MG63 (cell line): ENCODE data around the gene USP49. TPM values are rescaled to one million over a fixed set of nuclear protein-coding genes. Genes with fewer than 3 reads are reported as not detected.

ENCODE experiments used
- DNase-seq: peaks from one replicate; pipeline ENCODE4 v3.0.0-alpha.2; 2020
- H3K27me3 ChIP-seq: fragments of 250-450 bp; sonication (Bioruptor Pico); 2 replicates; pipeline ENCODE4 v1.5.1; 2020; ENCODE audit warnings: mild to moderate bottlenecking, moderate library complexity
- H3K36me3 ChIP-seq: fragments of 250-450 bp; sonication (Bioruptor Pico); 2 replicates; pipeline ENCODE4 v1.5.1; 2020; ENCODE audit warnings: mild to moderate bottlenecking, moderate library complexity
- H3K4me3 ChIP-seq: fragments of 250-450 bp; sonication (Bioruptor Pico); 2 replicates; pipeline ENCODE4 v1.5.1; 2020; ENCODE audit warnings: mild to moderate bottlenecking, moderate library complexity
- H3K9me3 ChIP-seq: fragments of 250-450 bp; sonication (Bioruptor Pico); 2 replicates; pipeline ENCODE4 v1.5.1; 2020; ENCODE audit warnings: mild to moderate bottlenecking, moderate library complexity
- total RNA-seq: library from RNA; depleted of rRNA; stranded (reverse); fragments of >200 nt; shearing (Covaris generic); gene quantifications from 2 replicates; pipeline ENCODE4 v1.2.3, GENCODE V29; 2014; ENCODE audit warnings: low replicate concordance

USP49 gene
- total RNA-seq, 1 experiment from 2014 or later: 1.3 TPM

GRCh38 chr6:41935193-41935574 lies 40.0 kb upstream of the USP49 start:
- no peaks in the 10 kb centered on the region for H3K27me3 ChIP-seq
- no peak overlapping the region for H3K4me3 ChIP-seq
- H3K36me3 ChIP-seq: peaks cover 28% of the 10 kb centered on the region
- H3K9me3 ChIP-seq: no peaks in the 10 kb centered on the region
- no peak for DNase-seq

- Histone ChIP-seq H3K9me3 (no peaks in the 10 kb centered on the region), H3K36me3 (peaks cover 34% of the 10 kb centered on the region), H3K27me3 (no peaks in the 10 kb centered on the region), H3K4me3 (no peak overlapping the region)
- DNase-seq: no peak
Measured at GRCh38 chr6:41934278-41935192, 39.4 kb upstream of the USP49 start.

- H3K27me3 ChIP-seq: no peaks in the 10 kb centered on the region
- no peak for DNase-seq
- no peaks in the 10 kb centered on the region for H3K9me3 ChIP-seq
- peaks cover 54% of the 10 kb centered on the region for H3K36me3 ChIP-seq
- H3K4me3 ChIP-seq: no peak overlapping the region
Measured at GRCh38 chr6:41932378-41932777, 37.2 kb upstream of the USP49 start.

DNA sequence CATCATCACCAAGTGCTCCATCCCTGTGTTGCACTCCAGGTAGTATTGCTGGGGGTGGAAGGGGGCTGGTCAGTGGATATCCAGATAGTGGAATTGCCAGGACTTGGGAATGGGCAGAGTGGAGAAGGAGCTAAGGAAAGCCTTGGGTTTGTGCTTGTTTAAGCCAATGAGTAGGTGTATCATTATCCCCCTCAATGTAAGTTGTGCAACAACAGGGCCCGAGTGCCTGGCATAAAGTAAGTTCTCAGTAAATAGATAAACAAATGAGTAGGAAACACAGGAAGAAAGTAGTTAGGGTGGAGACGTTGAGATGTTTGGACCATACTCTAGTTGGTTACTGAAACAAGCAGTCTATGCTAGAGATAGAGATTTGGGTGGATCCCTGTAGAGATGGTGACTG lies 36.6 kb upstream of the USP49 start:
- Histone ChIP-seq H3K9me3 (no peaks in the 10 kb centered on the region), H3K36me3 (peaks cover 53% of the 10 kb centered on the region), H3K4me3 (no peak overlapping the region), H3K27me3 (no peaks in the 10 kb centered on the region)
- DNase-seq: no peak

DNA sequence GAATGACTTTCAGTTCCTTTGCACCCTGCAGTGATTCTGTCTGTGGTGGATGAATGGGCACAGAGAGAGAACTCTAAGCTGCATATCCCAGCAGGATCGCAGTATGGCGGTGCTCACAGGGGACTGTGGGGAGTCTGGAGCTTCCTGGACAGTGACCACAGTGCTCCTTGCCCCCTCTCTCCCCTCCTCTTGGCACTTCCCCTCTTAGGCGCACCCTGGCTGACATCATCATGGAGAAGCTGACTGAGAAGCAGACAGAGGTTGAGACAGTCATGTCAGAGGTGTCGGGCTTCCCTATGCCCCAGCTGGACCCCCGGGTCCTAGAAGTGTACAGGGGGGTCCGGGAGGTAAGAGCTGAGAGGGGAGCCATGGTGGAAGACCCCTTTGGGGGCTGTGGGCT lies 34.7 kb upstream of the USP49 start:
- no peak for DNase-seq
- no peaks in the 10 kb centered on the region for H3K27me3 ChIP-seq
- H3K4me3 ChIP-seq: no peak overlapping the region
- H3K9me3 ChIP-seq: no peaks in the 10 kb centered on the region
- peaks cover 54% of the 10 kb centered on the region for H3K36me3 ChIP-seq

DNA sequence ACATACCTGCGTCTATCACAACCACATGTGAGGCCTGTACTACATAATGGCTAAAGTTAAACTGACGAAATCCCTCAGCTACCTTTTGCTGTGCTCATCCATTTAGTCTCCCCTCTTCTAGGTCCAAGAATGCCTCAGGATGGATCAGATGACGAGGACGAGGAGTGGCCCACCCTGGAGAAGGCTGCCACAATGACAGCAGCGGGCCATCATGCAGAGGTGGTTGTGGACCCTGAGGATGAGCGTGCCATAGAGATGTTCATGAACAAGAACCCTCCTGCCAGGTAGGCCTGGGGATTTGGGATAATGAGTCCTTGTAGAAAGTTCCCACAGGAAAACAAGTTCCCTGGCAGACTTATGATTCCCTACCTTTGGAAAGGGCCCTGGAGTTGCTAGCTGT lies 32.1 kb upstream of the USP49 start:
- Histone ChIP-seq H3K9me3 (no peaks in the 10 kb centered on the region), H3K36me3 (peaks cover 48% of the 10 kb centered on the region), H3K27me3 (no peaks in the 10 kb centered on the region), H3K4me3 (no peak overlapping the region)
- DNase-seq: no peak

GRCh38 chr6:41922154-41922553 lies 27.0 kb upstream of the USP49 start:
- no peak for DNase-seq
- no peaks in the 10 kb centered on the region for H3K27me3 ChIP-seq

DNA sequence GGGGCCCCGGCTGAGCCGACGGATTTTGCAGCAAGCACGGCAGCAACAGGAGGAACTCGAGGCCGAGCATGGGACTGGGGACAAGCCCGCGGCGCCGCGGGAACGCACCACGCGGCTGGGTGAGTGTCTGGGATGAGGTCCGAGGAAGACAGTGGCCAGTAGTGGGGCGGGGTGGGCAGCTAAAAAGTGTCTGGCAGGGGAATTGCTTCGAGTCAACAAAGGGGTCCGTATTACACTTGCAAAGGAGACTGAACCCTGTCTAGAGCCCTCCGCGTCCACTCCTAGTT lies 26.5 kb upstream of the USP49 start:
- Histone ChIP-seq H3K9me3 (no peaks in the 10 kb centered on the region), H3K36me3 (peaks cover 12% of the 10 kb centered on the region), H3K4me3 (peak overlapping the region; percentile 99), H3K27me3 (no peaks in the 10 kb centered on the region)
- peak; percentile 9 for DNase-seq

More at GRCh38 chr6:41922154-41922553, 27.0 kb upstream of the USP49 start:
- H3K9me3 ChIP-seq: no peaks in the 10 kb centered on the region
- peak overlapping the region; percentile 99 for H3K4me3 ChIP-seq
- peaks cover 12% of the 10 kb centered on the region for H3K36me3 ChIP-seq

DNA sequence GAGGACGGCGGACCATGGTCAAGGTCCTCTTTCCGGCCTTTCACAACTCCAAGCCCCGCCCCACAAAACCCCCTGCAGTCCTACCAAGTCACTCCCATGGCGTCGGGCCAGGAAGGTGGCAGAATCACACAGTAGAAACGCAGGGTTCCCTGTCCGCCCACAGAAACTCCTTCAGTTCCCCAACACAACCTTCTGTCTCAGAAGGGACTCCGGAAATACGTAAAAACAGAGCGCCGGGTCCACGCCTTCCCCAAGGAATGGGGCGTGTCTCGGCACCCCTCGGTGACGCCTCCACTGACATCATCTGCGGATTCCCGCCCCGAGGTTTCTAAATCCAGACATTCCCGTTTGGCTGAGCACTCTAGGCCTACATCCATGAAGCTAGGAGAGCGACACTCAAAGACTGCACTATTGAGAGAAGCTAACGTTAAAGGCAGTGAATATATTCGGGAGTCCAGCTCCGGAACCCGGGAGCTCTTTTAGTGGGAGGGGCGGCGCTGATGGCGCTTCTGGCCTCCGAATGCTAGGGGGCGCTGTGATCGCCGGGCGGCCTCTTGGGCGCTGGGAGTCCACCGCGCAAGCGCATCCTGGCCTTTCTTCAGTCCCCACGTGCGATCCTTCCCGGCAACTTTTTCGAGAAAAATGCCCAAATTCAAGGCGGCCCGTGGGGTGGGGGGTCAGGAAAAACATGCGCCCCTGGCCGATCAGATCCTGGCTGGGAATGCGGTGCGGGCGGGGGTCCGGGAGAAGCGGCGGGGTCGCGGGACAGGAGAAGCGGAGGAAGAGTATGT lies 25.9 kb upstream of the USP49 start, which contains the start of the genes BYSL and MED20:
TSS of gene BYSL (plus strand) at position 579 of the 791 bp plus-strand sequence. CDS start at position 643, 64 bp downstream.
TSS of gene MED20 (minus strand) at position 219 of the 791 bp plus-strand sequence. CDS start at position 98, 121 bp downstream.
- Histone ChIP-seq H3K27me3 (no peaks in the 10 kb centered on the region), H3K9me3 (no peaks in the 10 kb centered on the region), H3K36me3 (peaks cover 16% of the 10 kb centered on the region), H3K4me3 (peak within 1 kb of the TSS; percentile 99)
- DNase-seq: peak; percentile 88

GRCh38 chr6:41917528-41917927 lies 22.4 kb upstream of the USP49 start:
- peak; percentile 46 for DNase-seq
- Histone ChIP-seq H3K9me3 (no peaks in the 10 kb centered on the region), H3K36me3 (peaks cover 7% of the 10 kb centered on the region), H3K4me3 (no peak overlapping the region), H3K27me3 (no peaks in the 10 kb centered on the region)

DNA sequence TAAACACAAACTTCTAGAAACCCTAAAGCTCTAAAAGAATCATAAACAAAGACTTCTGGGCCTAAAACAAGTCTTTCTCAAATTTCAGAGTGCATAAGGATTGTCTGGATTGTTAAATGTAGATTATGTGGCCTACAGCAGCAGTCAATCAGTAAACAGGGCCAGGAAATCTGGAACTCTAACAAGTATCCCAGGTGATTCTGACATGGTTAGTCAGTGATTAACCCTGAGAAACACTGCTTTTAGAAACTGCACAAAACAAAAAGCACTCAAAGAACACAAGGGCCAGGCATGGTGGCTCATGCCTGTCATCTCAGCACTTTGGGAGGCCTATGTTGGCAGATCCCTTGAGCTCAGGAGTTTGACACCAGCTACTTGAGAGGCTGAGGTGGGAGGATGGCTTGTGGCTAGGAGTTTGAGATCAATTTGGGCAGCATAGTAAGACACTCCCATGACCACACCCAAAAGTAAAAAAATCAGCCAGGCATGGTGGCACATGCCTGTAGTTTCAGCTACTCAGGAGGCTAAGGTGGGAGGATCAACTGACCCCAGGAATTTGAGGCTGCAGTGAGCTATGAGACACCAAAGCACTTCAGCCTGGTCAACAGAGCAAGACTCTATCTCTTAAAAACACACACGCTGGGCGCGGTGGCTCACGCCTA lies 19.8 kb upstream of the USP49 start:
- DNase-seq: no peak
- H3K4me3 ChIP-seq: no peak overlapping the region
- H3K27me3 ChIP-seq: no peaks in the 10 kb centered on the region
- H3K9me3 ChIP-seq: no peaks in the 10 kb centered on the region
- H3K36me3 ChIP-seq: peaks cover 7% of the 10 kb centered on the region

DNA sequence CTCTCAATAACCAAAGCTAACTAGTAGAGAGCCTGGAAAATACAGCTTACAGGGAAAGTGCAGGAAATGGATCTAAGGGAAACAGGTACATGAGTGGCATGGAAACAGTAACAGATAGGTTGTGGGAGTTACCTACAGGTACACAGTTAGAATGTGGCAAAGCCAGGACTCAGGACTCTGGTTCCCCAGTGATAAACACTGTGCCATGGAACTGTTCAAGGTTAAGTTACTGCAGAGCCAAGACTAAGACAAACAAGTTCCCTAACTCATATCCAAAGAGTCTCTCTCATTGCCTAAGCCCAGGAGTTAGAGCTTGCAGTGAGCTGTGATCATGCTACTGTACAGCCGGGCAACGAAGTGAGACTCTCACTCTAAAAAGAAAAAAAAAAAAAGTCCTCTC lies 19.2 kb upstream of the USP49 start:
- DNase-seq: no peak
- no peak overlapping the region for H3K4me3 ChIP-seq
- no peaks in the 10 kb centered on the region for H3K9me3 ChIP-seq
- H3K36me3 ChIP-seq: peaks cover 7% of the 10 kb centered on the region
- no peaks in the 10 kb centered on the region for H3K27me3 ChIP-seq

DNA sequence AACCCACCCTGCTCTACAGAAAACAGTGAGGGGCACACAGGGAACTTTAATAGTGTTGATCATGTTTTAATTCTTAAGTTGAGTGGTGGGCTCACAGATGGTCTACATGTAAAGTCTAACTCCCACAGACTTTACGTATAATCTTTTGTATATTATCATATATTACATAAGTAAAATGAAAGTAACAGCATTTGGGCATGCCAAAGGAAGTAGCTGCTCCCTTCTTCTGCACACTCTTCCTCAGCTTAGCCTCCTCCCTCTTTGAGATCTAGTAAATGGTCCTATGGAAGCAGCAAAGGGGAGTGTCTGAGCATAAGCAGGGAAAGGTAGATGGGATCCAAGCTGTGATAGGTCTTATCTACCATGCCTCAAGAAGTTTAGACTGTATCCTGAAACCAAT lies 14.6 kb upstream of the USP49 start:
- DNase-seq: no peak
- no peaks in the 10 kb centered on the region for H3K9me3 ChIP-seq
- no peaks in the 10 kb centered on the region for H3K27me3 ChIP-seq
- H3K36me3 ChIP-seq: no peaks in the 10 kb centered on the region; the same call in 1 of the 2 replicates
- H3K4me3 ChIP-seq: no peak overlapping the region

- H3K27me3 ChIP-seq: no peaks in the 10 kb centered on the region
Measured at GRCh38 chr6:41901882-41902519, 6.8 kb upstream of the USP49 start.

DNA sequence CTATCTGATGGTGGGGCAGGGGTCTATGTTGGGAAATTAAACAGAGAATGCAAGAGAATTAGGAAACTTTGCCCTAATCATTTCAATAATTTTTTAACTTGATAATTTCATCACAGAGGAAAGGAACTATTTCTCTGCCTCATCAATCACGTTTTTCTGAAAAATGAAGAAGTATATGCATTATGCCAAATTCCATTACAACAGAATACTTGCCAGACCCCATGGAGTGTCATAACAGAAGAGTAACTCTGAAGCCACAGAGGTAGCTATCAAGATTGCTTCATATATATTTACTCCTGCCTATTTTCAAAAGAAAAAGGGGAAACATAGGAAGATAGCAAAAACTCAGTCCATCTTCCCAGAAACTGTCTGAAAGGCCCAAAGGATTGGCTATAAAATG lies 5.7 kb upstream of the USP49 start:
- Histone ChIP-seq H3K27me3 (no peaks in the 10 kb centered on the region), H3K36me3 (no peaks in the 10 kb centered on the region; the same call in 1 of the 2 replicates), H3K4me3 (no peak overlapping the region), H3K9me3 (no peaks in the 10 kb centered on the region)
- DNase-seq: no peak

More at GRCh38 chr6:41901882-41902519, 6.8 kb upstream of the USP49 start:
- DNase-seq: no peak
- Histone ChIP-seq H3K36me3 (no peaks in the 10 kb centered on the region; the same call in 1 of the 2 replicates), H3K4me3 (no peak overlapping the region), H3K9me3 (no peaks in the 10 kb centered on the region)

GRCh38 chr6:41896281-41896680 lies 1.1 kb upstream of the USP49 start:
- no peaks in the 10 kb centered on the region for H3K36me3 ChIP-seq
- no peak for DNase-seq
- H3K9me3 ChIP-seq: no peaks in the 10 kb centered on the region
- H3K4me3 ChIP-seq: peak overlapping the region; percentile 70
- H3K27me3 ChIP-seq: no peaks in the 10 kb centered on the region
